Cardiac fibroblast (primary cell): ENCODE results near the gene HTR5A.
A peak's percentile ranks its signal among the peaks of the same experiment; 100 is the strongest.

ENCODE experiments used
- DNase-seq, 2 donors: peaks; one replicate each; pipeline versions ENCODE4 v3.0.0 to v3.0.0-alpha.2; 2010; ENCODE audit warnings: low read depth in 2 of 2
- H3K4me3 ChIP-seq, 2 donors: replicated peaks in 1 of 2; 1 replicate in 1 of 2; 2 replicates in 1 of 2; pipeline ENCODE4 v1.5.1; 2011; ENCODE audit warnings: low read depth in 2 of 2, low read length in 2 of 2, mild to moderate bottlenecking in 2 of 2, moderate library complexity in 1 of 2
- TF ChIP-seq, protein P1 (sequence below): IDR thresholded peaks from one replicate; pipeline ENCODE4 v1.5.1; 2011; ENCODE audit warnings: low read depth, mild to moderate bottlenecking, low read length, inconsistent platforms

Gene HTR5A

DNA sequence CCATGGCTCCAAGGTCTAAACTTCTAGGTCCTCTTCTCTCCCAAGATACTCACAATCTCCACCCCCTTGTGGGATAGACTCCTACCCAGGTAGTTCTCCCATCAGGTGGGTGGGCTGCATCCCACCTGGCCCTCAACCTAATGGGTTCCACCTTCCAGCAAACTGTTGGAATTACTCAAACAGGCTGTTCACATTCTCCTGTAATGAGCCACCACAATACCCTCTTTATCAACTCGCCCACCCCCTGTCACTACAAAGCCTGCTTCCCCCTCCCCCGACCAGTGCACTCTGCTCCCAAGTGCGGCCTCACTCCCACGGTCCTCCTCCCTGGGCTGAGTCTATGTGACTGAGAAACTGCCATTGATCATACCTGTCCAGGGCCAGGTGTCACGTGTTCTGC lies 10.4 kb upstream of the HTR5A start:
- TF ChIP-seq, protein P1, sequence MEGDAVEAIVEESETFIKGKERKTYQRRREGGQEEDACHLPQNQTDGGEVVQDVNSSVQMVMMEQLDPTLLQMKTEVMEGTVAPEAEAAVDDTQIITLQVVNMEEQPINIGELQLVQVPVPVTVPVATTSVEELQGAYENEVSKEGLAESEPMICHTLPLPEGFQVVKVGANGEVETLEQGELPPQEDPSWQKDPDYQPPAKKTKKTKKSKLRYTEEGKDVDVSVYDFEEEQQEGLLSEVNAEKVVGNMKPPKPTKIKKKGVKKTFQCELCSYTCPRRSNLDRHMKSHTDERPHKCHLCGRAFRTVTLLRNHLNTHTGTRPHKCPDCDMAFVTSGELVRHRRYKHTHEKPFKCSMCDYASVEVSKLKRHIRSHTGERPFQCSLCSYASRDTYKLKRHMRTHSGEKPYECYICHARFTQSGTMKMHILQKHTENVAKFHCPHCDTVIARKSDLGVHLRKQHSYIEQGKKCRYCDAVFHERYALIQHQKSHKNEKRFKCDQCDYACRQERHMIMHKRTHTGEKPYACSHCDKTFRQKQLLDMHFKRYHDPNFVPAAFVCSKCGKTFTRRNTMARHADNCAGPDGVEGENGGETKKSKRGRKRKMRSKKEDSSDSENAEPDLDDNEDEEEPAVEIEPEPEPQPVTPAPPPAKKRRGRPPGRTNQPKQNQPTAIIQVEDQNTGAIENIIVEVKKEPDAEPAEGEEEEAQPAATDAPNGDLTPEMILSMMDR, result no peak
- no peak overlapping the region for H3K4me3 ChIP-seq

DNA sequence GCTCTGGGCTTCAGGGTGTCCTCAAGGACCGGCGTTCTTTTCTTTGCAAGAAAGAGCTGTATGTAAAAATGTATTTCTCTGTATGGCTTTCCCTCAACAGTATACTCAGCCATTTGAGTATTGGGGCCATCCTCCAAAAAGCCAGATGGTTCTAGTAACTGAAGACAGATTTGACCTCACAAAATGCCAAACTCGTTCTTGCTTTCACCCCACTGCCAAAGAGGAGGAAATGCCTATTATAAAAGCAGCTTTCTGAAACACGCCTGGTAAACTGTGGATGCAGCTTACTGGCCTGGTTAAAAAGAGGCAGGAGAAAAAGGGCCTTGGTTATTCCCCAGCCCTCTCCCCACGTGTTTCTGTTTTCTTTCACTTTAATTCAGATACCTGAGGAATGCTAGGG lies 7.7 kb upstream of the HTR5A start:
- DNase-seq, result no peak
- no peak overlapping the region for H3K4me3 ChIP-seq
- TF ChIP-seq, protein P1, result no peak

More for the DNA sequence above, 10.4 kb upstream of the HTR5A start:
- DNase-seq, result no peak

DNA sequence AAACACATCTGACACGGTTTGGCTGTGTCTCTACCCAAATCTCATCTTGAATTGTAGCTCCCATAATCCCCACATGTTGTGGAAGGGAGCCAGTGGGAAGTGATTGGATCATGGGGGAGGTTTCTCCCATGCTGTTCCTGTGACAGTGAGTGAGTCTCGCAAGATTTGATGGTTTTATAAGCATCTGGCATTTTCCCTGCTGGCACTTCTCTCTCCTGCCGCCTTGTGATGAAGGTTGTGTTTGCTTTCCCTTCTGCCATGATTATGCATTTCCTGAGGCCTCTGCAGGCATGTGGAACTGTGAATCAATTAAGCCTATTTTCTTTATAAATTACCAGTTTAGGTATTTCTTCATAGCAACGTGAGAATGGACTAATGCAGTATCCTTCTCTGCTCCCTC lies 5.9 kb upstream of the HTR5A start:
- no peak for DNase-seq
- H3K4me3 ChIP-seq, result no peak overlapping the region
- TF ChIP-seq, protein P1, result no peak

DNA sequence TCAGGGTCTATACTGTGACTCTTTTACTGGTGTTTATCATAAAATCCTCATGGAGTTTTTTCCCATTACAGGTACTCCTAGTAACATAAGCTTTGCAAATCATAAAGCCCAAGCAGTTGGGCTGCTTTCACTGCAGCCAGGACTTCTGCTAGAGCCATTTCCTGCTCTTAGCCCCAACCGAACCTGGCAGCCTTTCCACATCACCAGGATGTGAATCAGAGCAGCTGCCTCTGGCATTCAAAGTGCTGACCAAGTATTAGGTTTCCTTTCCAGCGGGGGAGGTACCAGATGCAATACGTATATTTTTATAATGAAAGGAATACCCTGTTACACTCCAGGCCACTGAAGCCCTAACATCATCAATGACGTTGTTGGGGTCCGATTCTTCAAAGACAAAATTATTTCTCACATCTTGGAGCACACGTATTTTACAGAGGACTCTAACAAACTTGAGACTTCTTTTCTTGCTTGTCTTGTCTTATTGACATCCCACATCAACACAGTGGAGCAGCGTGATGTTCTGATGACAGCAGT lies 3.6 kb upstream of the HTR5A start:
- peak; percentile 61 to 73 for DNase-seq
- no peak overlapping the region for H3K4me3 ChIP-seq
- TF ChIP-seq, protein P1, result no peak

DNA sequence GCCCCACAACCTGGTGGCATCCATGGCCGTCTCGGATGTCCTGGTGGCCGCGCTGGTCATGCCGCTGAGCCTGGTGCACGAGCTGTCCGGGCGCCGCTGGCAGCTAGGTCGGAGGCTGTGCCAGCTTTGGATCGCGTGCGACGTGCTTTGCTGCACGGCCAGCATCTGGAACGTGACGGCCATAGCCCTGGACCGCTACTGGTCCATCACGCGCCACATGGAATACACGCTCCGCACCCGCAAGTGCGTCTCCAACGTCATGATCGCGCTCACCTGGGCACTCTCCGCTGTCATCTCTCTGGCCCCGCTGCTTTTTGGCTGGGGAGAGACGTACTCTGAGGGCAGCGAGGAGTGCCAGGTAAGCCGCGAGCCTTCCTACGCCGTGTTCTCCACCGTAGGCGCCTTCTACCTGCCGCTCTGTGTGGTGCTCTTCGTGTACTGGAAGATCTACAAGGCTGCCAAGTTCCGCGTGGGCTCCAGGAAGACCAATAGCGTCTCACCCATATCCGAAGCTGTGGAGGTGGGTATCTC lies 1.1 kb downstream of the HTR5A start:
- no peak for DNase-seq
- H3K4me3 ChIP-seq, result no peak overlapping the region
- TF ChIP-seq, protein P1, result no peak

DNA sequence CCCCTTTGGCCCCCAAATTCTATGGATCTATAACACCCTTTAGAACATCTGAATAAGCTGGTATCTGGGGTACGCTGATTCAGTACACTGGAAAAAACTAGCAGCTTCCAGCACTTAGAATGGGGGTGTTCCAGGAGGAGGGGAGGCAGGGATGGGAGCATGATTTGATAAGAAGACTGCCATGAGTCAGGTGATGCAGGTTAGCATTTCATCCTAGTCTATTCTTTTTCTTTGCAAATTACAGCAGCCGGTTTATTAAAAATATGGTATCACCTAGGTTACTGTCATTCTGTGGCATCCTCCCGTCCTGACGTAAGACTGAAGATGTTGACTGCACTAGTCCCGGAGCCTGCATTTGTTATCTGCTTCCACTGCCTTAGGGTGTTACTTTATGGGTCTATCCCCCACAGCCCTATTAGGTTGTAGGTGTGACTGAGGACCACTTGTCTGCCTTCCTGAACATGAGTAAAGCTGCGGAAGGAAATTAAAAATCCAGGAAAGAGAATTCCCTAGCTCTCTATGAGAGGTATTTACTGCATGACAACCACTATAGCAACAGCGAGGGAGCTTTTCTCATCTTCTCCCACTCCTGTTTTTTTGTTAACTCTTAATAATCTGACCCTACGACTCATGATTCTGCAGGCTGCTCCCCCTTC lies 1.9 kb downstream of the HTR5A start:
- DNase-seq, result no peak
- no peak overlapping the region for H3K4me3 ChIP-seq
- TF ChIP-seq, protein P1, result no peak
